Progenitor cell of endocrine pancreas (in vitro differentiated cells): ENCODE measurements around the gene CELA3B. TPM values are rescaled to one million over a fixed set of nuclear protein-coding genes. Genes with fewer than 3 reads are reported as not detected.
"Not testable (repeated sequence)": the region's sequence is repeated elsewhere in the genome, so short reads cannot be mapped to it uniquely, and the experiment has no call there.

Experiments used
- DNase-seq: peaks from one replicate; pipeline ENCODE4 v3.0.0; 2021; ENCODE audit warnings: low spot score; ENCODE audit not compliant: unreplicated experiment
- H3K27ac Mint-ChIP-seq: 2 replicates; pipeline ENCODE4 v1.8.0; 2021; ENCODE audit warnings: mild to moderate bottlenecking, moderate library complexity, mixed read lengths
- H3K27me3 Mint-ChIP-seq: 2 replicates; pipeline ENCODE4 v1.8.0; 2021; ENCODE audit warnings: mixed read lengths
- H3K36me3 Mint-ChIP-seq: 2 replicates; pipeline ENCODE4 v1.8.0; 2022; ENCODE audit warnings: mixed read lengths; ENCODE audit not compliant: insufficient read depth
- H3K4me1 Mint-ChIP-seq: 2 replicates; pipeline ENCODE4 v1.8.0; 2021; ENCODE audit warnings: low read depth, mixed read lengths
- H3K4me3 Mint-ChIP-seq: 2 replicates; pipeline ENCODE4 v1.8.0; 2021; ENCODE audit warnings: low read depth, mild to moderate bottlenecking, moderate library complexity, mixed read lengths
- H3K9me3 Mint-ChIP-seq: 2 replicates; pipeline ENCODE4 v1.8.0; 2021; ENCODE audit warnings: low read depth, mixed read lengths
- total RNA-seq: library from RNA; stranded (reverse); gene quantifications from 2 replicates; pipeline ENCODE4 v1.2.1, GENCODE V29; 2021
- TF ChIP-seq, protein P1 (sequence below): fragments of 200-600 bp; sonication (generic); IDR thresholded peaks from one replicate; pipeline ENCODE4 v1.5.0; 2021; ENCODE audit warnings: antibody characterized with exemption, mild to moderate bottlenecking; ENCODE audit not compliant: unreplicated experiment

Gene CELA3B
- total RNA-seq, 1 donor from 2014 or later: not detected

DNA sequence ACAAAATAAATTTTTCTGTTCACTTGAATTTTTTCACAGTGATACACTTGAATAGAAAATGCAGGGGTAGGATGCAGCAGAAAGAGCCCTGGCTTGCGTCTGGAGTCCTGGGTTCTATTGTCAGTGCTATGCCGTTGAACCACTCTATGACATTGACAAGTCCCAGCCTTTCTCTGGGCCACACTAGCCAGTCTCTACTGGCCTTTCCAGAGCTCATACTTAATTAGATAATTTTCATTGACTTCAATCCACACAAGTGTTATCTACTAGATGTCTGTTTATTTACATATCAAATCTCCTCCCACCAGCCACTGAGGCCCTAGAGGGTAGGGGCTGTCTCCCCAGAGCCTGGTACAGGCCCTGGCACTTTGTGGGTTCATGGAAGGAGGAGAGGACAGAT is 15.5 kb upstream of the CELA3B start:
- H3K27me3 Mint-ChIP-seq: no peaks in the 10 kb centered on the region
- H3K27ac Mint-ChIP-seq: no peak overlapping the region
- TF ChIP-seq, protein P1, sequence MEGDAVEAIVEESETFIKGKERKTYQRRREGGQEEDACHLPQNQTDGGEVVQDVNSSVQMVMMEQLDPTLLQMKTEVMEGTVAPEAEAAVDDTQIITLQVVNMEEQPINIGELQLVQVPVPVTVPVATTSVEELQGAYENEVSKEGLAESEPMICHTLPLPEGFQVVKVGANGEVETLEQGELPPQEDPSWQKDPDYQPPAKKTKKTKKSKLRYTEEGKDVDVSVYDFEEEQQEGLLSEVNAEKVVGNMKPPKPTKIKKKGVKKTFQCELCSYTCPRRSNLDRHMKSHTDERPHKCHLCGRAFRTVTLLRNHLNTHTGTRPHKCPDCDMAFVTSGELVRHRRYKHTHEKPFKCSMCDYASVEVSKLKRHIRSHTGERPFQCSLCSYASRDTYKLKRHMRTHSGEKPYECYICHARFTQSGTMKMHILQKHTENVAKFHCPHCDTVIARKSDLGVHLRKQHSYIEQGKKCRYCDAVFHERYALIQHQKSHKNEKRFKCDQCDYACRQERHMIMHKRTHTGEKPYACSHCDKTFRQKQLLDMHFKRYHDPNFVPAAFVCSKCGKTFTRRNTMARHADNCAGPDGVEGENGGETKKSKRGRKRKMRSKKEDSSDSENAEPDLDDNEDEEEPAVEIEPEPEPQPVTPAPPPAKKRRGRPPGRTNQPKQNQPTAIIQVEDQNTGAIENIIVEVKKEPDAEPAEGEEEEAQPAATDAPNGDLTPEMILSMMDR: no peak
- no peaks in the 10 kb centered on the region for H3K9me3 Mint-ChIP-seq
- H3K4me3 Mint-ChIP-seq: no peak overlapping the region
- no peak for DNase-seq
- H3K36me3 Mint-ChIP-seq: no peaks in the 10 kb centered on the region
- peaks cover 24% of the 10 kb centered on the region for H3K4me1 Mint-ChIP-seq

DNA sequence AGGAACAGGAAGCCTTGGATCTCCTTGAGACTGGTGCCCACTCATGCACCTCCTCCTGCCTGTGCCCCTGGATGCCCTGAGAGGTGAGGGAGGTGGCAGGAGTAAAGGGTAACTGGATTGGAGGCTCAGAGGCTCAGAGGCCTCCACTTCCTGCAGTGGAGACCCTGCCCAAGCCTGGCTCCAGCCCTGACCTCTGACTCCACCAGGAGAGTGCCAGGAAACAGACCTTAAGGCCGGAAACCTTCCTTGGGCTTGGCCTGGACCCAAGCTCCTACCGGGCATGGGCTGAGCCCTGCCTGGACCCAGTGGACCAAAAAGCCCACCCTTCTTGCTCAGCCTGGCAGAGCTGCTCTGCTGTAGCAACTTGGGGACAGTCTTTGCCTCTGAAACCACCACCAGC is 15.0 kb upstream of the CELA3B start:
- TF ChIP-seq, protein P1: no peak
- H3K9me3 Mint-ChIP-seq: no peaks in the 10 kb centered on the region
- H3K27me3 Mint-ChIP-seq: no peaks in the 10 kb centered on the region
- H3K36me3 Mint-ChIP-seq: no peaks in the 10 kb centered on the region
- no peak overlapping the region for H3K4me3 Mint-ChIP-seq
- peaks cover 25% of the 10 kb centered on the region for H3K4me1 Mint-ChIP-seq
- DNase-seq: no peak
- no peak overlapping the region for H3K27ac Mint-ChIP-seq

DNA sequence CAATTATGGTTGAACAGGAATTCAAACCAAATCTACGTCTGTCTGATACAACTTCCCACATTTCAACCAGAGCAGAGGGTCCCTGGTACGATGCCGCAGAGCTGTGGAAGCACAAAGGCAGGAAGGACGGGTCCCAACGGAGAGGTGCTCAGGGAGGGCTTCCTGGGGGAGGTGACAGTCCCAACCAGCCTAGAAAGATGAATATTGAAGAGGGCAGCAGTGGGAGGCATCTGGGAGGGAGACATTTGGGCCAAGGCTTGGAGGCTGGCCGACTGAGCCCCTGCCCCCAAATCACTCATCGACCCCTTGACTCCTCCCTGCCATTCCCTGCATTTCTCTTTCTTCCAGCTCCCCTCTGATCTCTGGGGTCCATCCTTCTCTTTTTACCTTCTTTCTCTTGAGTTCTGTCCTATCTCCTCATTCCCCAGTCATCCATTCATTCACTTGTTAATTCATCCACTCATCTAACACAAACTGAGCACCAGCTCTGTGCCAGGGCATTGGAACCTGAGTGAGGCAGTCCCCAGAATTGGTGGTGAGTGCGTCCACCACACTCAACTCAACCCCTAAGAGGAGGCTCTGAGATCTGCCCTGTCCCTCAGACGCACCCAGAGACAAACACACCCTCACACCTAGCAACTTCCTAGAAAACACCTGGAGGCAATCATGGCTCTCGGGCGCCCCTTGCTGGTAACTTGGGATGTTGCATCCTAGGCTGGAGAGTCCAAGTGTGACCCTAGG is 13.2 kb upstream of the CELA3B start:
- H3K4me3 Mint-ChIP-seq: no peak overlapping the region
- H3K27me3 Mint-ChIP-seq: no peaks in the 10 kb centered on the region
- peak; percentile 83 for DNase-seq
- H3K9me3 Mint-ChIP-seq: no peaks in the 10 kb centered on the region
- peaks cover 16% of the 10 kb centered on the region for H3K4me1 Mint-ChIP-seq
- TF ChIP-seq, protein P1: peak; percentile 83
- H3K36me3 Mint-ChIP-seq: no peaks in the 10 kb centered on the region
- H3K27ac Mint-ChIP-seq: no peak overlapping the region

GRCh38 chr1:21966247-21967000 is 10.4 kb upstream of the CELA3B start:
- DNase-seq: no peak
- Mint-ChIP-seq H3K4me1 (peaks cover 27% of the 10 kb centered on the region), H3K27me3 (no peaks in the 10 kb centered on the region), H3K36me3 (no peaks in the 10 kb centered on the region), H3K4me3 (no peak overlapping the region), H3K27ac (peak overlapping the region; percentile 61), H3K9me3 (no peaks in the 10 kb centered on the region)
- TF ChIP-seq, protein P1: no peak

- H3K4me3 Mint-ChIP-seq, H3K9me3 Mint-ChIP-seq, H3K27me3 Mint-ChIP-seq, H3K36me3 Mint-ChIP-seq, DNase-seq, H3K27ac Mint-ChIP-seq: not testable (repeated sequence)
- H3K4me1 Mint-ChIP-seq: peaks cover 27% of the 10 kb centered on the region
Observed at GRCh38 chr1:21967216-21967615, 9.6 kb upstream of the CELA3B start.

GRCh38 chr1:21969066-21969465 is 7.8 kb upstream of the CELA3B start:
- DNase-seq, H3K36me3 Mint-ChIP-seq, H3K9me3 Mint-ChIP-seq, H3K27me3 Mint-ChIP-seq, H3K4me3 Mint-ChIP-seq: not testable (repeated sequence)
- Mint-ChIP-seq H3K27ac (peak overlapping the region; percentile 59), H3K4me1 (peaks cover 34% of the 10 kb centered on the region)

DNA sequence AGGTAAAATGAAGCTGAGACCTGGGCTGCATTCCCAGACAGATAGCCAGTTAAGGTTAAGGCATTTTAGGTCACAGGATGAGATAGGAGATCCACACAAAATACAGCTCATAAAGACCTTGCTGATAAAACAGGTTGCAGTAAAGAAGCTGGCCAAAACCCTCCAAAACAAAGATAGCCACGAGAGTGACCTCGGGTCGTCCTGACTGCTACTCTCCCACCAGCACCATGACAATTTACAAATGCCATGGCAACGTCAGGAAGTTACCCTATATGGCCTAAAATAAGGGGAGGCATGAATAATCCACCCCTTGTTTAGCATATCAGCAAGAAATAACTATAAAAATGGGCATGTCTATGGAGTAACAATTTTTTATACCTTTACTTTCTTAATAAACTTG is 6.3 kb upstream of the CELA3B start:
- peaks cover 28% of the 10 kb centered on the region for H3K4me1 Mint-ChIP-seq
- H3K9me3 Mint-ChIP-seq, H3K27ac Mint-ChIP-seq, H3K27me3 Mint-ChIP-seq, H3K4me3 Mint-ChIP-seq, H3K36me3 Mint-ChIP-seq, DNase-seq: not testable (repeated sequence)

DNA sequence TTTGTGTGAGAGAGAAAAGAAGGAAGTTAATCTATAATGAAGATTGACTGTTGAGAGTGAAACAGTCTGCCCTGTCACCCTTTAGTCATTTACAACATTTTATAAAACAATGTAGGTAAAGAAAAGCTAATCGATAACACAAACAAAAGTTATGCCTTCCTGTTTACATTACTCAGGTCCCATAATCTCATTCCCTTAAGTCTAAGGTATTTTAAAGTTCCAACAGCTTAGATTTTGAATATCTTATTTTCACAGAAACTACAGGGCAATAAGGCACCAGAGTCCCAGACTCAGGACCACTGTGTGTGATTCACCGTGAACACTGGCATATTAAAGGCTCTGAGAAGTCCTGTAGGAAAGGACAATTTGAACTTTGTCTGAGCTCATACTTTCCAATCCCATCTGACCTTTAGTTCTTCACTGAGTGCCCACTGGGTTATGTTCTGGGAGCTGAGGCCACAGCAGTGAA is 3.8 kb upstream of the CELA3B start:
- H3K27me3 Mint-ChIP-seq, DNase-seq, H3K9me3 Mint-ChIP-seq, H3K36me3 Mint-ChIP-seq: not testable (repeated sequence)
- Mint-ChIP-seq H3K4me3 (peak overlapping the region; percentile 9), H3K4me1 (peaks cover 27% of the 10 kb centered on the region), H3K27ac (peak overlapping the region; percentile 97)

GRCh38 chr1:21973948-21974347 is 2.9 kb upstream of the CELA3B start:
- peaks cover 22% of the 10 kb centered on the region for H3K4me1 Mint-ChIP-seq
- not testable (repeated sequence) for H3K9me3 Mint-ChIP-seq, H3K36me3 Mint-ChIP-seq, DNase-seq, H3K4me3 Mint-ChIP-seq, H3K27me3 Mint-ChIP-seq
- peak overlapping the region; percentile 95 for H3K27ac Mint-ChIP-seq
